SK-N-SH treated with all-trans-retinoic acid at 6 μM for 48 hours (cell line): ENCODE results near the gene FARS2.

Experiments
- ESRRG ChIP-seq: fragments of 250-450 bp; sonication (Bioruptor Pico); IDR thresholded peaks from 2 replicates; pipeline ENCODE4 v1.6.1; 2021; ENCODE audit warnings: mild to moderate bottlenecking
- ISL1 ChIP-seq: fragments of 250-450 bp; sonication (Bioruptor Pico); IDR thresholded peaks from 2 replicates; pipeline ENCODE4 v2.1.2; 2022; ENCODE audit warnings: mild to moderate bottlenecking, moderate library complexity
- PATZ1 ChIP-seq: fragments of 250-450 bp; sonication (Bioruptor Pico); IDR thresholded peaks from 2 replicates; pipeline ENCODE4 v1.8.0; 2020; ENCODE audit warnings: mild to moderate bottlenecking, moderate library complexity, borderline replicate concordance
- TOX ChIP-seq: fragments of 250-450 bp; sonication (Bioruptor Pico); IDR thresholded peaks from 2 replicates; pipeline ENCODE4 v1.8.0; 2021; ENCODE audit warnings: mild to moderate bottlenecking, moderate library complexity, borderline replicate concordance
- ZC3H10 ChIP-seq: fragments of 250-450 bp; sonication (Bioruptor Pico); IDR thresholded peaks from 2 replicates; pipeline ENCODE4 v1.5.1; 2021; ENCODE audit warnings: mild to moderate bottlenecking, moderate library complexity
- ZFP3 ChIP-seq: fragments of 250-450 bp; sonication (Bioruptor Pico); IDR thresholded peaks from 2 replicates; pipeline ENCODE4 v1.5.0; 2020; ENCODE audit warnings: mild to moderate bottlenecking, moderate library complexity
- ZFP30 ChIP-seq: fragments of 450-650 bp; formaldehyde crosslinking; IDR thresholded peaks from 2 replicates; pipeline ENCODE4 v1.5.0; 2022; ENCODE audit warnings: mild to moderate bottlenecking, moderate library complexity

GRCh38 chr6:5506149-5506548 lies 244.8 kb downstream of the FARS2 start:
- no peak for TF ChIP-seq ZFP30 (CRISPR knock-in tag)
- TF ChIP-seq ZFP3, result no peak
- no peak for TF ChIP-seq ESRRG
- no peak for TF ChIP-seq TOX (CRISPR knock-in tag)
- no peak for TF ChIP-seq PATZ1 (CRISPR knock-in tag)
- no peak for TF ChIP-seq ISL1 (CRISPR knock-in tag)
- no peak for TF ChIP-seq ZC3H10
